Gastrocnemius medialis (tissue), 4 donors: ENCODE results near the gene CTNNBIP1. TPM values are rescaled to one million over a fixed set of nuclear protein-coding genes. Genes with fewer than 3 reads are reported as not detected.

Experiments used
- ATAC-seq, 2 donors: fragments of 150-250 bp; one replicate each; pipeline ENCODE4 v1.9.1; 2016
- DNase-seq, 2 donors: peaks; one replicate each; pipeline ENCODE4 v3.0.0-alpha.2; 2019
- H3K27ac ChIP-seq, 4 donors: fragments of 200-600 bp; sonication (generic); 1 replicate in 1 of 4; 2 replicates in 3 of 4; pipeline ENCODE4 v1.5.1; 2016 to 2018; ENCODE audit warnings: mild to moderate bottlenecking in 2 of 4, moderate library complexity in 1 of 4
- H3K27me3 ChIP-seq, 3 donors: fragments of 200-600 bp; sonication (generic) in 2 of 3; 1 replicate in 1 of 3; 2 replicates in 2 of 3; pipeline versions ENCODE4 v1.5.1 to v1.6.0; 2016 to 2019; ENCODE audit warnings: mild to moderate bottlenecking in 1 of 3, moderate library complexity in 1 of 3
- H3K36me3 ChIP-seq, 2 donors: fragments of 200-600 bp; sonication (generic) in 1 of 2; one replicate each; pipeline ENCODE4 v1.5.1; 2017 to 2018
- H3K4me1 ChIP-seq, 2 donors: fragments of 200-600 bp; sonication (generic) in 1 of 2; one replicate each; pipeline ENCODE4 v1.5.1; 2016 to 2017; ENCODE audit warnings: mild to moderate bottlenecking in 2 of 2
- H3K4me3 ChIP-seq, 4 donors: fragments of 200-600 bp; sonication (generic) in 3 of 4; 1 replicate in 1 of 4; 2 replicates in 3 of 4; pipeline ENCODE4 v1.5.1; 2016 to 2019; ENCODE audit warnings: mild to moderate bottlenecking in 2 of 4
- H3K9me3 ChIP-seq, 3 donors: fragments of 200-600 bp; sonication (generic) in 2 of 3; 1 replicate in 1 of 3; 2 replicates in 2 of 3; pipeline ENCODE4 v1.5.1; 2016 to 2019
- CTCF ChIP-seq, 5 experiments: fragments of 450-650 bp in 3 of 5; fragments of 200-600 bp in 2 of 5; sonication (generic) in 2 of 5; IDR thresholded peaks in 4 of 5; conservative IDR thresholded peaks in 1 of 5; 1 replicate in 4 of 5; 2 replicates in 1 of 5; pipeline ENCODE4 v1.5.1; 2016 to 2019; ENCODE audit warnings: antibody characterized with exemption in 5 of 5, mild to moderate bottlenecking in 3 of 5, moderate library complexity in 3 of 5
- POLR2A ChIP-seq, 2 donors: fragments of 450-650 bp; IDR thresholded peaks; one replicate each; pipeline ENCODE4 v1.6.1; 2017; ENCODE audit warnings: antibody characterized with exemption in 2 of 2, mild to moderate bottlenecking in 2 of 2, moderate library complexity in 2 of 2
- in situ Hi-C, 4 donors: fragments of 200-750 bp; cut with MboI; loops; one replicate each; pipeline versions ENCODE4 v1.15.0 to v1.8.0; 2017; ENCODE audit warnings: low sequenced_read_pairs in 4 of 4
- intact Hi-C: fragments of 100-400 bp; cut with DNase I; formaldehyde crosslinking; loops from one replicate; pipeline ENCODE4 v1.15.1; 2023; ENCODE audit warnings: low total_unique reads
- total RNA-seq, 4 donors: library from RNA; depleted of rRNA; stranded (reverse); fragments of >200 nt; gene quantifications; one replicate each; pipeline versions ENCODE4 v1.1.0 to v1.2.3, GENCODE V29; 2016

Gene CTNNBIP1
- total RNA-seq, 4 donors from 2014 or later, result 10.3 to 13.2 (median 10.4) TPM

- in situ Hi-C loops (loop anchor here in 1 of 4 donors (10.0 kb wide), 1 partner anchor 160 kb away; the partner anchor contains the start of gene UBE4B), intact Hi-C loops (no loop called here)
- ATAC-seq (peak in 1 of 2 donors; percentile 3), DNase-seq (no peak)
- Histone ChIP-seq H3K9me3 (no peaks in the 10 kb centered on the region), H3K27ac (peak overlapping the region in 2 of 4 donors; percentile 18 to 31), H3K4me3 (no peak overlapping the region), H3K4me1 (peaks cover 16 to 33% of the 10 kb centered on the region in 2 donors), H3K36me3 (no peaks in the 10 kb centered on the region), H3K27me3 (no peaks in the 10 kb centered on the region)
- TF ChIP-seq POLR2A (IDR thresholded peaks at IDR 0.05) (no peak), CTCF (IDR thresholded peaks at IDR 0.05 in 4 of 5, conservative IDR thresholded peaks at IDR 0.05 in 1 of 5) (no peak)
Observed at GRCh38 chr1:9874412-9874811, 35.7 kb downstream of the CTNNBIP1 start.

GRCh38 chr1:9873992-9874391 lies 36.1 kb downstream of the CTNNBIP1 start:
- DNase-seq, result no peak
- intact Hi-C loops, result no loop called here
- H3K27ac ChIP-seq, result peak overlapping the region in 1 of 4 donors; percentile 31
- H3K9me3 ChIP-seq, result no peaks in the 10 kb centered on the region
- H3K36me3 ChIP-seq, result no peaks in the 10 kb centered on the region
- H3K27me3 ChIP-seq, result no peaks in the 10 kb centered on the region
- TF ChIP-seq POLR2A (IDR thresholded peaks at IDR 0.05) (no peak), CTCF (IDR thresholded peaks at IDR 0.05 in 4 of 5, conservative IDR thresholded peaks at IDR 0.05 in 1 of 5) (no peak)
- in situ Hi-C loops, result loop anchor here in 1 of 4 donors (10.0 kb wide), 1 partner anchor 161 kb away; the partner anchor contains the start of gene UBE4B
- peaks cover 16 to 33% of the 10 kb centered on the region in 2 donors for H3K4me1 ChIP-seq
- H3K4me3 ChIP-seq, result no peak overlapping the region
- ATAC-seq, result no peak

GRCh38 chr1:9873385-9873784 lies 36.7 kb downstream of the CTNNBIP1 start:
- Histone ChIP-seq H3K27me3 (no peaks in the 10 kb centered on the region), H3K27ac (peak overlapping the region in 2 of 4 donors; percentile 24 to 32), H3K36me3 (no peaks in the 10 kb centered on the region), H3K9me3 (no peaks in the 10 kb centered on the region), H3K4me1 (peaks cover 16 to 33% of the 10 kb centered on the region in 2 donors), H3K4me3 (no peak overlapping the region)
- in situ Hi-C loops (loop anchor here in 1 of 4 donors (10.0 kb wide), 1 partner anchor 161 kb away; the partner anchor contains the start of gene UBE4B), intact Hi-C loops (no loop called here)
- TF ChIP-seq POLR2A (IDR thresholded peaks at IDR 0.05), result no peak
- ATAC-seq (no peak), DNase-seq (no peak)

DNA sequence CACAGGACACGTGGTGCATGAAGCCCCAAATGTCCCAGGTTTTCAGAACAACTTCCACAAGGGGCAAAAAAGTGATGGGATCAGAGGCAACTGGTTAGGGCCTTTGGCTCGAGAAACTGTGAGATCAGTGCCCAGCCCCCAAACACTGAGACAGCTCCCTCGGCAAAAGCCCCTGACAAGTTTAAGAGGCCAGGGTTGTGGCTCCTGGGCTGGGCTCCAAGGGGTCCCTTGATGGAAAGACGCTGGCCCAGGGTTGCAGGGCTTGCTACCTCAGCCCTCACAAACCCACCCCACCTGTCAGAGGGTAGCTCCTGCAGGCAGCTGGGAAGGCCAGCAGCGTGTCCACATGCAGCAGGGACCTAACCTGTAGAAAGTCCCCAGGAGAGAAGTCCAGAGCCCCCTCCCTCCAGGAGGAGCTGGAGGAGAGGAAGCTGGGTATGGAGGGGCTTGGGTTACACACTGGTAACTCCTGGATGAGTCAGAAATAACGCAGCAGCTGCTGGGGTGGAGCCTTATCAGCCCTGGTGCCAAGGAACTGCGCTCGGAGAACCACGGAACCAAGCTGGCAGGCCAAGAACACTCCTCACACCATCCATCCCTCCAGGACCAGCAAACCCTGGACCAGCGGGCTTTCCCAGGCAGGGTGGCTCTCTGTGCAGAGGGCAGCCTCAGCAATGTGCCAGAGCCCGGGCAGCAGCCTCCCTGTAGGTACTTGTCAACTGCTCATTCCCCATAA lies 37.5 kb downstream of the CTNNBIP1 start:
- no peak for TF ChIP-seq CTCF (IDR thresholded peaks at IDR 0.05 in 4 of 5, conservative IDR thresholded peaks at IDR 0.05 in 1 of 5)
- TF ChIP-seq POLR2A (IDR thresholded peaks at IDR 0.05), result no peak
- Histone ChIP-seq H3K27ac (peak overlapping the region in 3 of 4 donors; percentile 24 to 51 (median 32)), H3K36me3 (no peaks in the 10 kb centered on the region), H3K4me3 (no peak overlapping the region), H3K27me3 (no peaks in the 10 kb centered on the region), H3K4me1 (peaks cover 16 to 33% of the 10 kb centered on the region in 2 donors), H3K9me3 (no peaks in the 10 kb centered on the region)
- DNase-seq (peak; percentile 48 to 78), ATAC-seq (peak; percentile 86 to 90)
- intact Hi-C loops (no loop called here), in situ Hi-C loops (loop anchor here in 1 of 4 donors (10.0 kb wide), 1 partner anchor 162 kb away; the partner anchor contains the start of gene UBE4B)

- Histone ChIP-seq H3K36me3 (no peaks in the 10 kb centered on the region), H3K4me1 (peaks cover 16 to 33% of the 10 kb centered on the region in 2 donors), H3K27ac (peak overlapping the region in 2 of 4 donors; percentile 24 to 51), H3K27me3 (no peaks in the 10 kb centered on the region), H3K9me3 (no peaks in the 10 kb centered on the region), H3K4me3 (no peak overlapping the region)
- DNase-seq (no peak), ATAC-seq (no peak)
- in situ Hi-C loops, result loop anchor here in 1 of 4 donors (10.0 kb wide), 1 partner anchor 163 kb away; the partner anchor contains the start of gene UBE4B
- intact Hi-C loops, result no loop called here
- TF ChIP-seq CTCF (IDR thresholded peaks at IDR 0.05 in 4 of 5, conservative IDR thresholded peaks at IDR 0.05 in 1 of 5), result no peak
- TF ChIP-seq POLR2A (IDR thresholded peaks at IDR 0.05), result no peak
Observed at GRCh38 chr1:9871707-9872425, 38.2 kb downstream of the CTNNBIP1 start.
